Hepatocyte (in vitro differentiated cells): ENCODE data around the gene ARHGEF37. TPM values are rescaled to one million over a fixed set of nuclear protein-coding genes. Genes with fewer than 3 reads are reported as not detected.

Source experiments
- DNase-seq: peaks from one replicate; pipeline ENCODE4 v3.0.0-alpha.2; 2016; ENCODE audit warnings: low spot score
- H2AFZ ChIP-seq: fragments of 200-600 bp; sonication (generic); 2 replicates; pipeline ENCODE4 v1.6.0; 2016; ENCODE audit warnings: antibody characterized with exemption, mild to moderate bottlenecking
- H3K27ac ChIP-seq: fragments of 200-600 bp; sonication (generic); 2 replicates; pipeline ENCODE4 v1.5.1; 2016; ENCODE audit warnings: mild to moderate bottlenecking
- H3K27me3 ChIP-seq: fragments of 200-600 bp; sonication (generic); 2 replicates; pipeline ENCODE4 v1.6.1; 2016
- H3K36me3 ChIP-seq: fragments of 200-600 bp; sonication (generic); replicated peaks from 2 replicates; pipeline ENCODE4 v1.5.1; 2016; ENCODE audit warnings: low read depth; ENCODE audit not compliant: insufficient read depth
- H3K4me1 ChIP-seq: fragments of 200-600 bp; sonication (generic); 2 replicates; pipeline ENCODE4 v1.5.1; 2016; ENCODE audit warnings: mild to moderate bottlenecking, moderate library complexity; ENCODE audit not compliant: insufficient read depth
- H3K4me2 ChIP-seq: fragments of 200-600 bp; sonication (generic); 2 replicates; pipeline ENCODE4 v1.6.0; 2016
- H3K4me3 ChIP-seq: fragments of 200-600 bp; sonication (generic); 2 replicates; pipeline ENCODE4 v1.5.1; 2016; ENCODE audit warnings: mild to moderate bottlenecking
- H3K79me2 ChIP-seq: fragments of 200-600 bp; sonication (generic); 2 replicates; pipeline ENCODE4 v1.6.0; 2017; ENCODE audit warnings: mild to moderate bottlenecking
- H3K9me2 ChIP-seq: fragments of 200-600 bp; sonication (generic); replicated peaks from 2 replicates; pipeline ENCODE4 v1.6.0; 2017; ENCODE audit warnings: mild to moderate bottlenecking; ENCODE audit not compliant: insufficient read depth
- H3K9me3 ChIP-seq: fragments of 200-600 bp; sonication (generic); 2 replicates; pipeline ENCODE4 v1.5.1; 2016; ENCODE audit warnings: low read depth, mild to moderate bottlenecking
- H4K20me1 ChIP-seq: fragments of 200-600 bp; sonication (generic); 2 replicates; pipeline ENCODE4 v1.6.0; 2016; ENCODE audit warnings: mild to moderate bottlenecking; ENCODE audit not compliant: insufficient read depth, poor library complexity, severe bottlenecking
- EZH2 ChIP-seq: fragments of 200-600 bp; sonication (generic); IDR thresholded peaks from 2 replicates; pipeline ENCODE4 v1.6.1; 2016; ENCODE audit warnings: antibody characterized with exemption, mild to moderate bottlenecking, borderline replicate concordance
- EZH2phosphoT487 ChIP-seq: fragments of 200-600 bp; sonication (generic); IDR thresholded peaks from one replicate; pipeline ENCODE4 v1.6.1; 2018; ENCODE audit warnings: antibody characterized with exemption, mild to moderate bottlenecking, low read depth, moderate library complexity; ENCODE audit not compliant: unreplicated experiment, severe bottlenecking
- WGBS: methylation state at CpG from one replicate; pipeline ENCODE4 v1.1.6; 2016; ENCODE audit warnings: low lambda C conversion rate; ENCODE audit errors: missing lambda C conversion rate; 5-methylcytosine and 5-hydroxymethylcytosine counted together
- polyA plus RNA-seq: library from polyadenylated mRNA; unstranded; fragments of >200 nt; fragmentation: Nextera tagmentation; extraction: Ambion mirVana; gene quantifications from 2 replicates; pipeline ENCODE4 v1.2.1, GENCODE V29; 2016
- total RNA-seq: library from RNA; depleted of rRNA; stranded (reverse); fragments of >200 nt; gene quantifications from 2 replicates; pipeline ENCODE4 v1.2.3, GENCODE V29; 2014
- TF ChIP-seq, protein P1 (sequence below): fragments of 200-600 bp; sonication (generic); IDR thresholded peaks from 2 replicates; pipeline ENCODE4 v1.5.1; 2016; ENCODE audit warnings: antibody characterized with exemption, mild to moderate bottlenecking; ENCODE audit not compliant: poor library complexity

The ARHGEF37 gene
- total and polyA plus RNA-seq, 2 experiments from 2014 or later, result 2.3 to 2.9 TPM

DNA sequence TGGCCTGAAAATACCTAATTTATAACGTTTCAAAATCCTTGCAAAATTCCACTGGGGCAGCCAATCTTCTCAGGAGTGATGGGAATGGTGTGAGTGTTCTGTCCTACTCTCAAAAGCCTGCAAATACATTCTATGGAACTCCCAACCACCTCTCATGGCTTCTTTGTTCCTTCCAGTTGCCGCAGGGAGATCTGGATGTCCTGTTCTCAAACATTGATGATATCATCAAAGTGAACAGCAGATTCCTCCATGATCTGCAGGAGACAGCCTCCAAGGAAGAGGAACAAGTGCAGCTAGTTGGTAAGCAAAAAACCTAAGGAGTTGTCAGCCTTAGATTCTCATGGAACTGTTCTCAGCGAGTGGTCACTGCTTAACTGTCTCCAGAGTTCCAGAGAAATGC lies 19.6 kb downstream of the ARHGEF37 start:
- H3K9me2 ChIP-seq, result no peaks in the 10 kb centered on the region
- TF ChIP-seq EZH2 (no peak), EZH2phosphoT487 (no peak)
- TF ChIP-seq, protein P1, sequence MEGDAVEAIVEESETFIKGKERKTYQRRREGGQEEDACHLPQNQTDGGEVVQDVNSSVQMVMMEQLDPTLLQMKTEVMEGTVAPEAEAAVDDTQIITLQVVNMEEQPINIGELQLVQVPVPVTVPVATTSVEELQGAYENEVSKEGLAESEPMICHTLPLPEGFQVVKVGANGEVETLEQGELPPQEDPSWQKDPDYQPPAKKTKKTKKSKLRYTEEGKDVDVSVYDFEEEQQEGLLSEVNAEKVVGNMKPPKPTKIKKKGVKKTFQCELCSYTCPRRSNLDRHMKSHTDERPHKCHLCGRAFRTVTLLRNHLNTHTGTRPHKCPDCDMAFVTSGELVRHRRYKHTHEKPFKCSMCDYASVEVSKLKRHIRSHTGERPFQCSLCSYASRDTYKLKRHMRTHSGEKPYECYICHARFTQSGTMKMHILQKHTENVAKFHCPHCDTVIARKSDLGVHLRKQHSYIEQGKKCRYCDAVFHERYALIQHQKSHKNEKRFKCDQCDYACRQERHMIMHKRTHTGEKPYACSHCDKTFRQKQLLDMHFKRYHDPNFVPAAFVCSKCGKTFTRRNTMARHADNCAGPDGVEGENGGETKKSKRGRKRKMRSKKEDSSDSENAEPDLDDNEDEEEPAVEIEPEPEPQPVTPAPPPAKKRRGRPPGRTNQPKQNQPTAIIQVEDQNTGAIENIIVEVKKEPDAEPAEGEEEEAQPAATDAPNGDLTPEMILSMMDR, result no peak
- no peak overlapping the region for H3K4me2 ChIP-seq
- WGBS, result 78% methylated on average over 3 of the region's 3 CpGs
- no peaks in the 10 kb centered on the region for H3K79me2 ChIP-seq
- no peaks in the 10 kb centered on the region for H3K9me3 ChIP-seq
- H3K27me3 ChIP-seq, result no peaks in the 10 kb centered on the region
- no peak overlapping the region for H3K4me3 ChIP-seq
- no peak for DNase-seq
- no peak overlapping the region for H3K27ac ChIP-seq
- H3K36me3 ChIP-seq, result no peaks in the 10 kb centered on the region
- H4K20me1 ChIP-seq, result no peaks in the 10 kb centered on the region
- no peak overlapping the region for H2AFZ ChIP-seq
- H3K4me1 ChIP-seq, result peaks cover 7% of the 10 kb centered on the region

DNA sequence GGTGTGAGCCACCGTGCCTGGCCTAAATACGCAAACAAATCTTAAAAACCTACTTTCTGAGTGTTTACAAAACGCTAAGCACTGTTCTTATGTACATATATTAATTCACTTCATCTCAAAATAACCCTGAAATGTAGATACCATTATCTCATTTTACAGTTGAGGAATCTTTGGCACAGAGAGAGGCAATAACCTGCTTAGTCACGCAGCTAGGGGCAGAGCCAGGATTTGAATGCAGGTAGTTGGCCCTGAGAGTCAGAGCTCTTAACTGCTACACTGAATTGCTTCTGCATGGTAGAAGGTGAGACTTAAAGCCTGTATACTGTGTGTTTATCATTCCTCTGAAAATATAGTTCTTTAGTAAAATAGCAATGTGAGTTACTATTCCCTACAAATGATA lies 21.9 kb downstream of the ARHGEF37 start:
- peak overlapping the region; percentile 54 for H3K27ac ChIP-seq
- WGBS, result 72% methylated on average over 4 of the region's 4 CpGs
- H3K4me3 ChIP-seq, result no peak overlapping the region

DNA sequence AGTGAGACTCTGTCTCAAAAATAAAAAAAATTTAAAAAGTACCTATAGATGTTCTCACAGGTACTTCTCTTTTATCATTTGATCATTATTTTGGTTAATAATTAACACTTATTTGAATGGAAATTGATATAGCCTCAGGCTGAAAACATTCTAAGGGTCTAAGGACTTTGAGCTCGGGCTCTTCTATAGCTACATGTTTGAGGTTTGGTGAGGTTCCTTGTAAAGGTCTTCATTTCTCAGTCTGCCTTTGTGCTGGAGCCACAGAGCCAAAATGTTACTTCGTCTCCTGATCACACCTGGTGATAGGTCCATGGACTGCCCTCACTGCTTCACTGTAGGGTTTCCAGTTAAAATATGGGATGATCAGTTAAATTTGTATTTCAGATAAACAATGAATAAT lies 22.6 kb downstream of the ARHGEF37 start:
- H3K4me2 ChIP-seq, result peak overlapping the region; percentile 46
- no peak overlapping the region for H2AFZ ChIP-seq
- TF ChIP-seq EZH2phosphoT487 (no peak), EZH2 (no peak)
- TF ChIP-seq, protein P1, result no peak
- H4K20me1 ChIP-seq, result no peaks in the 10 kb centered on the region
- H3K36me3 ChIP-seq, result no peaks in the 10 kb centered on the region
- peaks cover 7% of the 10 kb centered on the region for H3K4me1 ChIP-seq
- H3K9me2 ChIP-seq, result no peaks in the 10 kb centered on the region
- no peaks in the 10 kb centered on the region for H3K9me3 ChIP-seq
- no peak overlapping the region for H3K4me3 ChIP-seq
- no peaks in the 10 kb centered on the region for H3K79me2 ChIP-seq
- H3K27ac ChIP-seq, result peak overlapping the region; percentile 54
- DNase-seq, result no peak
- WGBS, result 49% methylated on average over 2 of the region's 2 CpGs
- no peaks in the 10 kb centered on the region for H3K27me3 ChIP-seq

More for the DNA sequence above, 21.9 kb downstream of the ARHGEF37 start:
- H3K9me2 ChIP-seq, result no peaks in the 10 kb centered on the region
- no peaks in the 10 kb centered on the region for H4K20me1 ChIP-seq
- H2AFZ ChIP-seq, result no peak overlapping the region
- H3K79me2 ChIP-seq, result no peaks in the 10 kb centered on the region
- H3K4me2 ChIP-seq, result peak overlapping the region; percentile 46
- no peaks in the 10 kb centered on the region for H3K36me3 ChIP-seq
- DNase-seq, result no peak
- no peaks in the 10 kb centered on the region for H3K9me3 ChIP-seq
- TF ChIP-seq, protein P1, result no peak
- no peak for TF ChIP-seq EZH2
- TF ChIP-seq EZH2phosphoT487, result no peak
- no peaks in the 10 kb centered on the region for H3K27me3 ChIP-seq
- H3K4me1 ChIP-seq, result peaks cover 7% of the 10 kb centered on the region

DNA sequence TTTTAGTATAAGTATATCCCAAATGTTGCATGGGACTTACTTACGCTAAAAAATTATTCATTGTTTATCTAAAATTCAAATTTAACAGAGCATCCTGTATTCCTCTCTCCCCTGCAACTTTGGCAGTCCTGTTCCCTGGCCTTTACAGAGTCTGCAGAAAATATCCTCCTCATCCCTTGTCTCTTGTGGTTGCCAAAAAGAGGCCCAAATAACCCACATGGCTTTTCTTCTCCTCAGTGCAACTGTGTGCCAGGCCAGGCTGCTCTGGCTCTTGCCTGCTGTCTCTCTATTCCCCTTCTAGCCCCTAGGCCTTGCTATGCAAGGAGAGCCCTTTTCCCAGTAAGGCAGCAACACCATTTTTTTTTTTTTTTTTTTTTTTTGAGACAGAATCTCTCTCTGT lies 23.0 kb downstream of the ARHGEF37 start:
- Histone ChIP-seq H3K4me2 (peak overlapping the region; percentile 46), H4K20me1 (no peaks in the 10 kb centered on the region), H3K4me1 (peaks cover 7% of the 10 kb centered on the region), H3K4me3 (no peak overlapping the region), H3K79me2 (no peaks in the 10 kb centered on the region), H3K27ac (peak overlapping the region; percentile 29), H2AFZ (no peak overlapping the region), H3K27me3 (no peaks in the 10 kb centered on the region), H3K9me3 (no peaks in the 10 kb centered on the region), H3K36me3 (no peaks in the 10 kb centered on the region), H3K9me2 (no peaks in the 10 kb centered on the region)
- TF ChIP-seq EZH2 (no peak), EZH2phosphoT487 (no peak)
- 97% methylated on average over 1 of the region's 1 CpG for WGBS
- DNase-seq, result no peak
